Vagina (tissue), 2 donors: ENCODE data around the gene CA5A. TPM values are rescaled to one million over a fixed set of nuclear protein-coding genes. Genes with fewer than 3 reads are reported as not detected.

Experiments
- DNase-seq, 2 donors: peaks; one replicate each; pipeline ENCODE4 v3.0.0-alpha.2; 2017; ENCODE audit errors: extremely low spot score in 2 of 2
- H3K27ac ChIP-seq: fragments of 200-600 bp; sonication (generic); one replicate; pipeline ENCODE4 v1.5.1; 2019
- H3K27me3 ChIP-seq: fragments of 200-600 bp; sonication (generic); one replicate; pipeline ENCODE4 v1.5.1; 2019
- H3K36me3 ChIP-seq, 2 donors: fragments of 200-600 bp; sonication (generic); one replicate each; pipeline ENCODE4 v1.5.1; 2017 to 2019
- H3K4me1 ChIP-seq: fragments of 200-600 bp; sonication (generic); one replicate; pipeline ENCODE4 v1.5.1; 2019
- H3K4me3 ChIP-seq, 2 donors: fragments of 200-600 bp; sonication (generic); 1 replicate in 1 of 2; 2 replicates in 1 of 2; pipeline ENCODE4 v1.5.1; 2016 to 2019
- H3K9me3 ChIP-seq: fragments of 200-600 bp; sonication (generic); one replicate; pipeline ENCODE4 v1.5.1; 2019
- CTCF ChIP-seq, 3 experiments: fragments of 450-650 bp in 2 of 3; fragments of 200-600 bp in 1 of 3; sonication (generic) in 1 of 3; IDR thresholded peaks; one replicate each; pipeline ENCODE4 v1.5.1; 2017 to 2019; ENCODE audit warnings: antibody characterized with exemption in 3 of 3, mild to moderate bottlenecking in 2 of 3, moderate library complexity in 2 of 3
- POLR2A ChIP-seq, 2 donors: fragments of 450-650 bp; IDR thresholded peaks; one replicate each; pipeline ENCODE4 v1.6.1; 2017; ENCODE audit warnings: antibody characterized with exemption in 2 of 2, mild to moderate bottlenecking in 2 of 2, moderate library complexity in 2 of 2
- POLR2AphosphoS5 ChIP-seq, 2 donors: sonication (generic); formaldehyde crosslinking; IDR thresholded peaks; one replicate each; pipeline ENCODE4 v1.9.0; 2017; ENCODE audit warnings: antibody characterized with exemption in 2 of 2, mild to moderate bottlenecking in 2 of 2, low read depth in 1 of 2; ENCODE audit not compliant: insufficient read depth in 1 of 2
- intact Hi-C: fragments of 100-400 bp; cut with DNase I; formaldehyde crosslinking; loops from one replicate; pipeline ENCODE4 v1.15.1; 2023
- total RNA-seq: library from RNA; depleted of rRNA; stranded (reverse); fragments of >200 nt; gene quantifications from one replicate; pipeline ENCODE4 v1.2.3, GENCODE V29; 2016

The CA5A gene
- total RNA-seq, 1 donor from 2014 or later, result not detected

- intact Hi-C loops, result no loop called here
- no peak for DNase-seq
- Histone ChIP-seq H3K36me3 (no peaks in the 10 kb centered on the region), H3K27me3 (no peaks in the 10 kb centered on the region), H3K27ac (no peak overlapping the region), H3K9me3 (no peaks in the 10 kb centered on the region), H3K4me1 (peaks cover 18% of the 10 kb centered on the region), H3K4me3 (no peak overlapping the region)
- TF ChIP-seq POLR2AphosphoS5 (IDR thresholded peaks at IDR 0.05; ENCODE audit: insufficient read depth in 1 of 2, low read depth in 1 of 2) (no peak), CTCF (IDR thresholded peaks at IDR 0.05) (no peak), POLR2A (IDR thresholded peaks at IDR 0.05) (no peak)
These were observed 91.1 kb downstream of the CA5A start for GRCh38 chr16:87845213-87845612.

GRCh38 chr16:87844809-87845208 lies 91.5 kb downstream of the CA5A start:
- no peak for DNase-seq
- no peaks in the 10 kb centered on the region for H3K36me3 ChIP-seq
- TF ChIP-seq POLR2A (IDR thresholded peaks at IDR 0.05), result no peak
- no peak for TF ChIP-seq CTCF (IDR thresholded peaks at IDR 0.05)
- no peak for TF ChIP-seq POLR2AphosphoS5 (IDR thresholded peaks at IDR 0.05; ENCODE audit: insufficient read depth in 1 of 2, low read depth in 1 of 2)
- H3K9me3 ChIP-seq, result no peaks in the 10 kb centered on the region
- no peak overlapping the region for H3K27ac ChIP-seq
- intact Hi-C loops, result no loop called here
- H3K27me3 ChIP-seq, result no peaks in the 10 kb centered on the region
- peaks cover 14% of the 10 kb centered on the region for H3K4me1 ChIP-seq
- no peak overlapping the region for H3K4me3 ChIP-seq

- DNase-seq, result no peak
- intact Hi-C loops, result no loop called here
- H3K27ac ChIP-seq, result no peak overlapping the region
- H3K27me3 ChIP-seq, result no peaks in the 10 kb centered on the region
- H3K4me3 ChIP-seq, result no peak overlapping the region
- H3K4me1 ChIP-seq, result peaks cover 10% of the 10 kb centered on the region
- TF ChIP-seq POLR2A (IDR thresholded peaks at IDR 0.05), result no peak
- TF ChIP-seq POLR2AphosphoS5 (IDR thresholded peaks at IDR 0.05; ENCODE audit: insufficient read depth in 1 of 2, low read depth in 1 of 2), result peak in 1 of 2 donors; percentile 23
- TF ChIP-seq CTCF (IDR thresholded peaks at IDR 0.05), result no peak
- no peaks in the 10 kb centered on the region for H3K36me3 ChIP-seq
- H3K9me3 ChIP-seq, result no peaks in the 10 kb centered on the region
These were observed 92.1 kb downstream of the CA5A start for GRCh38 chr16:87844120-87844733.

- Histone ChIP-seq H3K9me3 (no peaks in the 10 kb centered on the region), H3K36me3 (no peaks in the 10 kb centered on the region), H3K4me1 (peaks cover 10% of the 10 kb centered on the region), H3K27me3 (no peaks in the 10 kb centered on the region), H3K4me3 (no peak overlapping the region), H3K27ac (no peak overlapping the region)
- TF ChIP-seq POLR2A (IDR thresholded peaks at IDR 0.05) (no peak), POLR2AphosphoS5 (IDR thresholded peaks at IDR 0.05; ENCODE audit: insufficient read depth in 1 of 2, low read depth in 1 of 2) (no peak), CTCF (IDR thresholded peaks at IDR 0.05) (no peak)
- intact Hi-C loops, result no loop called here
- no peak for DNase-seq
These were observed 92.6 kb downstream of the CA5A start for GRCh38 chr16:87843678-87844105.

GRCh38 chr16:87842209-87842869 lies 94.0 kb downstream of the CA5A start:
- Histone ChIP-seq H3K36me3 (no peaks in the 10 kb centered on the region), H3K4me1 (peaks cover 10% of the 10 kb centered on the region), H3K4me3 (no peak overlapping the region), H3K27ac (no peak overlapping the region), H3K9me3 (no peaks in the 10 kb centered on the region), H3K27me3 (no peaks in the 10 kb centered on the region)
- TF ChIP-seq CTCF (IDR thresholded peaks at IDR 0.05) (no peak), POLR2AphosphoS5 (IDR thresholded peaks at IDR 0.05; ENCODE audit: insufficient read depth in 1 of 2, low read depth in 1 of 2) (no peak), POLR2A (IDR thresholded peaks at IDR 0.05) (no peak)
- intact Hi-C loops, result no loop called here
- DNase-seq, result no peak
